GM19193 (cell line): Measurements from ENCODE around the gene ZNF77.

ENCODE experiments used
- POLR2A ChIP-seq: IDR thresholded peaks from 4 replicates; pipeline ENCODE4 v1.6.1; 2011; ENCODE audit not compliant: insufficient read depth, insufficient read length; ENCODE audit errors: extremely low read depth

Gene ZNF77

GRCh38 chr19:2949939-2950285, 5.1 kb upstream of the ZNF77 start:
- no peak for TF ChIP-seq POLR2A

GRCh38 chr19:2945575-2946184, 909 bp upstream of the ZNF77 start:
- no peak for TF ChIP-seq POLR2A

DNA sequence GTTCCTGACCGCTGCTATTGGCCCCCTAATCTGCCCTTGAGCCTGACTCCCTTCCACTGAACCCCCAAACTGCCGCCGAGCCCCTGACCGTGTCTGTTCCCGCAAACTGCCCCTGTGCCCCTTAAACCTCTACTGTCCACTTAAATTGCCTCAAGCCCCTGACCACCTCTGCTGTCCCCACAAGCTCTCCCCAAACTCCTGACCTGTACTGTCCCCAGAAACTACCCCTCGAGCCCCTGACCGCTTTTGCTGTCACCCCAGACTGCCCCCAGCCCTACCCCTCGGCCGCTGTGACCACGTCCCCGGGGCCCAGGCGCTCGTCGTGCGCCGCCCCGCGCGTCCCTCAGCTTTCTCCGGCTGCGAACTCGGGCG, 382 bp downstream of the ZNF77 start:
- no peak for TF ChIP-seq POLR2A

DNA sequence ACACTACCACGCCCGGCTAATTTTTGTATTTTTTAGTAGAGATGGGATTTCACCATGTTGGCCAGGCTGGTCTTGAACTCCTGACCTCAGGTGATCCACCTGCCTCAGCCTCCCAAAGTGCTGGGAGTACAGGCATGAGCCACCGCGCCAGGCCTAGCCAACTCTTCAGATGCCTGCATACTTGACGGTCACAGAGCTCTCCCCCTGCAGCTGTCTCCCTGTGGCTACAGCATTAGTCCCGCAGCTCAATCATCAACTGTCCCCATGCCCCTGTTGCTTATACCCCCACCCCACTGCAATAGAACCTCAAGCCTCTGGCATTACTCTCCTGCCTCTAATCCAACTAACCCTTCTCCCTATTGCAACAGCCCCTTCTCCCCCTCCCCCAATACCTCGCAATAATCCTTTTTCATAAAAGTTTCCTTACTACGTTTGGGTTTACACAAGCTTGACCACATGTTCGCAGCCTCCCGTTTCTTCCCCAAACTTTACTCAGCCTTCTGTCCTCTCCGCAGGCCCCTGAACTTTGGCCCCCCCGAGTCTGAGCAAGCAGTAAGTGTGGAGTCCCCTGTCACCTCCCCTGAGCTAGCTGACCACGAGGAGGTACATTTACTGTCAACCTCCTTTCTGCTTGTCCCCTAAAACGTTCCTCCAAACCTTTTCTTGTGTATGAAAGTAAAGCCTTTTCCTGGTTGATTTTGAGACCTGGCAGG, 1.7 kb downstream of the ZNF77 start:
- no peak for TF ChIP-seq POLR2A

DNA sequence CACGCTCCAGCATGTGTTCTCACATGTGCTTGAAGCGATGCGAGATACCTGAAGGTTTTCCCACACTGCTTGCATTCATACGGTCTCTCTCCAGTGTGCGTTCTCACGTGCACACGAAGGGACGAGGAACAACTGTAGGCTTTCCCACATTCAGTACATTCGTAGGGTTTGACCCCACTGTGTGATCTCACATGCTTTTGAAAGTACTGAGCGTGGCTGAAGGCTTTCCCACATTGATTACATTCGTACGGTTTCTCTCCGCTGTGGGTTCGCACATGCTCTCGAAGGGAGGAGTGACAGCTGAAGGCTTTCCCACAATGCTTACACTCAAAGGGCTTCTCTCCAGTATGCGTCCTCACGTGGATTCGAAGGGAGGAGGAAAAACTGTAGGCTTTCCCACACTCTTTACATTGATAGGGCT, 11.3 kb downstream of the ZNF77 start:
- no peak for TF ChIP-seq POLR2A

- no peak for TF ChIP-seq POLR2A
Observed at GRCh38 chr19:2927032-2927430, 17.7 kb downstream of the ZNF77 start.

- no peak for TF ChIP-seq POLR2A
Observed at GRCh38 chr19:2926341-2927031, 18.3 kb downstream of the ZNF77 start.

GRCh38 chr19:2923510-2923909, 21.3 kb downstream of the ZNF77 start:
- TF ChIP-seq POLR2A = no peak

- TF ChIP-seq POLR2A = no peak
Observed at GRCh38 chr19:2922987-2923386, 21.8 kb downstream of the ZNF77 start.

DNA sequence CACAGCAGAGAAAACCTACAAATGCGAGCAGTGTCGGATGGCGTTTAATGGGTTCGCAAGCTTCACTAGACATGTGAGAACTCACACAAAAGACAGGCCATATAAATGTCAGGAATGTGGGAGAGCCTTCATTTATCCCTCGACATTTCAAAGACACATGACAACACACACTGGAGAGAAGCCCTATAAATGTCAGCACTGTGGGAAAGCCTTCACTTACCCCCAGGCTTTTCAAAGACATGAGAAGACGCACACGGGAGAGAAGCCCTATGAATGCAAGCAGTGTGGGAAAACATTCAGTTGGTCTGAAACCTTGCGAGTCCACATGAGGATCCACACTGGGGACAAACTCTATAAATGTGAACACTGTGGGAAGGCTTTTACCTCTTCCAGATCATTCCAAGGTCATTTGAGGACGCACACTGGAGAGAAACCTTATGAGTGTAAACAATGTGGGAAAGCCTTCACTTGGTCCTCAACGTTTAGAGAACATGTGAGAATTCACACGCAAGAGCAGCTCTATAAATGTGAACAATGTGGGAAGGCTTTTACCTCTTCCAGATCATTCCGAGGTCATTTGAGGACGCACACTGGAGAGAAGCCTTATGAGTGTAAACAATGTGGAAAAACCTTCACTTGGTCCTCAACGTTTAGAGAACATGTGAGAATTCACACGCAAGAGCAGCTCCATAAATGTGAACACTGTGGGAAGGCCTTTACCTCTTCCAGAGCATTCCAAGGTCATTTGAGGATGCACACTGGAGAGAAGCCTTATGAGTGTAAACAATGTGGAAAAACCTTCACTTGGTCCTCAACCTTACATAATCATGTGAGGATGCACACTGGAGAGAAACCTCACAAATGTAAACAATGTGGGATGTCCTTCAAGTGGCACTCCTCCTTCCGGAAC, 27.2 kb downstream of the ZNF77 start:
- no peak for TF ChIP-seq POLR2A

DNA sequence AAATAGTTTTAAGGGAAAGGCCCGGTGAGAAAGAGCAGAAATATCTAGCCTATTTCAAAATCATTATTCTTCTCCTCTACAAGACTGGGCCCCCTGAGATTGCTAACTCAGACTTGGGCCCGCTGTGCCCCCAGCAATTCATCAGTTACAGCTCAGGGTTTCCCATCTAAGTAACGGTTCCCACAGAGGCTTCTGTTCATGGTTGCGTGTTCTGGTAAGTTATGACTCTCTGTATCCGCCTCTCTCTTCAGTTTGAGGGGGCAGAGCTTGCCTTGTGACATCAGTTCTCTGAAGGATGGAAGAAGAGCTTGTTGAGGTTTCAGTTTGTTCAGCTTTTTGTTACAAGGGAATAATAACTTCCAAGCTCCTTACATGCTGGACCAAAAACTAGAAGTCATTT, 32.5 kb downstream of the ZNF77 start:
- no peak for TF ChIP-seq POLR2A

- no peak for TF ChIP-seq POLR2A
Observed at GRCh38 chr19:2906631-2907195, 38.1 kb downstream of the ZNF77 start.

- TF ChIP-seq POLR2A = no peak
Observed at GRCh38 chr19:2905918-2906519, 38.8 kb downstream of the ZNF77 start.

GRCh38 chr19:2902590-2903218, 42.1 kb downstream of the ZNF77 start:
- no peak for TF ChIP-seq POLR2A
